Cerebellar nuclear complex (tissue), 1 donor: ENCODE data around the gene ZNF181.

ENCODE experiments used
- DNase-seq, 2 experiments: peaks; one replicate each; lab custom pipeline; 2025; lab: John Stamatoyannopoulos, UW

ZNF181 gene

DNA sequence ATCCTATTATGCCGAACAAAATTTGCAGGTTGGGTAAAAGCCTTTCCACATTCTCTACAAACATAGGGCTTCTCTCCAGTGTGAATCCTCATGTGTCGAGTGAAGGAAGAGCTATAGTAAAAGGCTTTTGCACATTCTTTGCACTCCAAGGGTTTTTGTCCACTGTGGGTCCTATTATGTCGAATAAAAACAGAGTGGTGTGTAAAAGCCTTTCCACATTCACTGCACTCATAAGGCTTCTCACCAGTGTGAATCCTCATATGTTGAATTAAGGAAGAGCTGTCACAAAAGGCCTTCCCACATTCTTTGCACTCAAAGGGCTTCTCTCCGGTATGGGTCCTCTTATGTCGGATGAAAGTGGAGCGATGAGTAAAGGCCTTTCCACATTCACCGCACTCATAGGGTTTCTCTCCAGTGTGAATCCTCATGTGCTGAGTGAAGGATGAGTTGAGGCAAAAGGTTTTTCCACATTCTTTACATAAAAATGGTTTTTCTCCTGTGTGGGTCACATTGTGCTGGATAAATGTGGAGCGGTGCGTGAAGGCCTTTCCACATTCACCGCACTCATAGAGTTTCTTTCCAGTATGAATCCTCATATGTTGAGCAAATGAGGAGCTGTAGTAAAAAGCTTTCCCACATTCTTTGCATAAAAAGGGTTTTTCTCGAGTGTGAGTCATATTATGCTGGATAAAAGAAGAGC is 25.3 kb downstream of the ZNF181 start:
- DNase-seq, result no peak

DNA sequence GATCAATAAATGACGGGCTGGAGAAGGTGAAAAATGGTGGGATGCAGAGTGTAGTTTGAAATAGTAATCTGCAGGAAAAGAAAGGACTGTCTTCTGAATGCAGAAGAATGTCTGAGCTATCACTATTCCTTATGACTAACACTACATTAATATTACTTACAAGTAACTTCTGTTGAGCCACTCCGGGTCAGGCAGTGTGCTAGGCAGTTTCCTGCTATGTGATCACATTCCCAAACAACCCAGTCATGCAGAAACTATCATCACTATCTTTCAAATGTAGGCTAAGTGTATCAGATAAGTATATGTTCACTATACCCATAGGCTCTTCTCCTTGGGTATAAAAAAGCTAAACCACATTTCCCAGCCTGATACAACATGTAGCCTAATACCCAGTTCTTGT is 32.3 kb downstream of the ZNF181 start:
- no peak for DNase-seq

GRCh38 chr19:34767951-34768350 is 33.9 kb downstream of the ZNF181 start:
- no peak for DNase-seq

GRCh38 chr19:34772697-34773554 is 38.9 kb downstream of the ZNF181 start, which contains the start of gene ZNF599:
TSS of gene ZNF599 (minus strand) at chr19:34773215. CDS start at chr19:34772841, 374 bp downstream.
- peak; percentile 51 to 79 for DNase-seq

DNA sequence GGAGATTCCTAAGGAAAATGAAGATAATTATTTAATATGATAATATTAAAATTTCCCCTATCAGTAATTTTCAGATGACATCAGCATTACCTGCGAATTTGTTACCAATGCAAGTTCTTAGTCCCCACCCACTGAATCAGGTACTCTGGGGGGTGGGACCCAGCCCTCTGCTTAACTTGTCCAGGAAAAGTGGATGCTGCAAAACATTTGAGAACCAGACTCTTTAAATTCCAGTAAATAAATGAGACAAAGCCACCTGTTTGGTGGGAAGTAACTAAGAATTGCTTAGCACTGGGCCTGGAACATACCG is 39.5 kb downstream of the ZNF181 start:
- no peak for DNase-seq

GRCh38 chr19:34774857-34775256 is 40.8 kb downstream of the ZNF181 start:
- DNase-seq, result no peak

DNA sequence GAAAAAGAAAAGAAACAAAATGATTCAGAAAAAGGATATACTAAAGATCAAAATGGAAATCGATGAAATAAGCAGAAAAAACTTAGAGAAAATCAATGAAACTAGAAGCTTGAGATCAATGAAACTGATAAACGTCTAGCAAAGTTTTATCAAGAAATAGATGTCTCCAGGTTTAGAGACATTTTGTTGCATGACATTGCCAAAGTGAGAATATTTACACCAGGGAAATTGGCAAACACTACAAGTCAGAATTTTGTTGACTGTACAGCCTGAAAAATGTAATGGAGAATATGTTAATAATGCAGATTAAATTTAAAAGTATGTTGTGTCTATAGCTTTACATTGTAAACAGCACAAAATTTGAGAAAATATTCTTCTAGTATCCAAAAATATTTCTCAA is 44.3 kb downstream of the ZNF181 start:
- no peak for DNase-seq

DNA sequence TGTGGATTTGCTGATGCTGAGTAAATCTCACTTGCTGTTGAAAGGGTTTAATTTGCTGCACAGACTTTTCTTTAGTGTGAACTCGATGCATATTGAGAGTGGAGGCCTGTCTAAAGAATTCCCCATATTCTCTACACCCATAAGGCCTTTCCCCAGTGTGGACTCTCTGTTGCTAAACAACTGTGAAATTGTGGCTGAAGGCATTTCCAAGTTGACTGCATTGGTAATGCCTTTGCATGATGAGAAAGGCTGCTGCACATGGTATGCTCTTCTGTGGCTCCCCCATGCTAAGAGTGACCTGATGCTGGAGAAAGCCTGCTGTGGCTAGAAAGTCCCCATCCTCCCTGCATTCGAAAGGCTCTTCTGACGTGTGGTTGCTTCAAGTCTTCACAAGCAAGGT is 45.6 kb downstream of the ZNF181 start:
- DNase-seq, result no peak

GRCh38 chr19:34786236-34786635 is 52.2 kb downstream of the ZNF181 start:
- DNase-seq, result no peak

DNA sequence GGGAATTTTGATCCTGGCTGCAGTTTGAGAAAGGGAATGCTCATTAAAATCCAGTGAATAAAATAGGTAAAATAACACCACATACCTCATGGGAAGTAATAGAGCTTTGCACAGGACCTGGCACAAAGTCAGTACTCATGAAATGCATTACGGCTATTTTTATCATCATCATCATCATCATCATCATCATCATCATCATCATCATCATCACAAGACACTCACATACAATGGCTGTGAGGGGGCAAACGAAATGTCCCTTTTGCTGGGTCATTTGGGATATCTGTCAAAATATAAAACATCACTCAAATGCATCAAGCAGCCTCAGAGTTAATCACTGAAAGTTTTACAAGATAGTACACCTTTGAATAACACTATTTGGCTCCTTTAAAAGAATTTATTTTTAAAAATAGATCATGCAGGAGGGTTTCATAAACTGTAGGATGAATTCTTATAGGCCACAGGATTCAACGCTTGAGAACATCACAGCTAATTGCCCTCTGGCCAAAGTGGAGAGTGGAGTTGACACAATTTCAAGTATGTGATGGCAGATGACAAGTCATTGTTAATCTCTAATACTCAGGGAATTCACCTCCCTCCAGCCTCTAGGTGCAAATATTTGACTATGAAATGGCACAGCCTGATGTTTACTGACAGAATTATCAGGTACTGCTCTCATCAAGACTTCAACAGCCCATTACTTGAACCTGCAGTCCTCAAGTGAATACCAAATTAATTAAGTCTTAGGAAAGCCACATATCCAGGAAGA is 53.2 kb downstream of the ZNF181 start:
- no peak for DNase-seq

GRCh38 chr19:34788074-34788473 is 54.0 kb downstream of the ZNF181 start:
- DNase-seq, result no peak

DNA sequence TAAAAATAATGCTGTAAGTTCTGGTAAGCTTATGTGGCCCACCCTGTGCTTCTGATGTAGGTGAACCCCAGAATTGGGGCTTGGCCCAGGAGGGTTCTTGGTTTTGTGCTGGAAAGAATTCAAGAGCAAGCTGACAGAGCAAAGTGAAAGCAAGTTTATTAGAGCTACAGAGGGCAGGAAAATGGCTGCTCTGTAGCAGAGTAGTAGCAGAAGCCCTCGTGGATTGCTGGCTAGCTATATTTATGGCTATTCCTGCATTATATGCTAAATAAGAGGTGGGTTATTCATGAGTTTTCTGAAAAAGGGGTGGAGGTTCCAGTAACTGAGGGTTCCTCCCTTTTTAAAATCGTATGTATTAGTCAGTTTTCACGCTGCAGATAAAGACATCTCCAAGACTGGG is 59.5 kb downstream of the ZNF181 start:
- no peak for DNase-seq

DNA sequence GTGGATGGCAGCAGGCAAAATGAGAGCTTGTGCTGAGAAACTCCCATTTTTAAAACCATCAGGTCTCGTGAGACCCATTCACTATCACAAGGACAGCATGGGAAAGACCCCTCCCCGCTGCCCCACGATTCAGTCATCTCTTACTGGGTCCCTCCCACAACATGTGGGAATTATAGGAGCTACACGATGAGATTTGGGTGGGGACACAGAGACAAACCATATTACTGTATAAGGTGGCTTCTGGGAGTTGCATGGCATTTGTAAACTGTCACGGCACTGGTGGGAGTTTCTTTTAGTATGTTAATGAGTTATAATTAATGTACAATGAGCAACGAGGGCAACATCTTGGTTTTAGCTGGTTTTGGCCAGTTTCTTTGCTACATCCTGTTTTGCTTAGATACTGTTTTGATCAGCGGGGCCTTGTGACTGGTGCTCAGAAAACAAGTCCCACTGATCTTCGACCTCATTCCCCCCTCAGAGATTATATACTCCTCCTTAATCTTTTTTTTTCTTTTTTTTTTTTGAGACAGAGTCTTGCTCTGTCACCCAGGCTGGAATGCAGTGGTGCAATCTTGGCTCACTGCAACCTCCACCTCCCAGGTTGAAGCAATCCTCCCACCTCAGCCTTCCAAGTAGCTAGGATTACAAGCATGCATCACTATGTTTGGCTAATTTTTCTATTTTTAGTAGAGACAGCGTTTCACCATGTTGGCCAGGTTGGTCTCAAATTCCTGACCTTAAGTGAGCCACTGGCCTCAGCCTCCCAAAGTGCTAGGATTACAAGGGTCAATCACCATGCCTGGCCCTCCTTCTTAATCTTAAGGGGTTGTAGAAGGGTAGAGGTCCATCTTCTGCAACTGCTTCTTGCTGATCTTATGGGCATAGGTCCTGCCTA is 60.3 kb downstream of the ZNF181 start:
- DNase-seq, result no peak
